ENCODE data around the gene PCBP4. TPM values are rescaled to one million over a fixed set of nuclear protein-coding genes. Genes with fewer than 3 reads are reported as not detected.
"Not testable (repeated sequence)": the region's sequence is repeated elsewhere in the genome, so short reads cannot be mapped to it uniquely, and the experiment has no call there.

The PCBP4 gene
- total RNA-seq, 1 experiment from 2014 or later: 37.0 TPM

GRCh38 chr3:51940648-51941462 is 26.4 kb downstream of the PCBP4 start:
- DNase-seq (ENCODE audit: low read depth): no peak

- no peak for DNase-seq (ENCODE audit: low read depth)
These were observed 28.4 kb downstream of the PCBP4 start for GRCh38 chr3:51938780-51939425.

DNA sequence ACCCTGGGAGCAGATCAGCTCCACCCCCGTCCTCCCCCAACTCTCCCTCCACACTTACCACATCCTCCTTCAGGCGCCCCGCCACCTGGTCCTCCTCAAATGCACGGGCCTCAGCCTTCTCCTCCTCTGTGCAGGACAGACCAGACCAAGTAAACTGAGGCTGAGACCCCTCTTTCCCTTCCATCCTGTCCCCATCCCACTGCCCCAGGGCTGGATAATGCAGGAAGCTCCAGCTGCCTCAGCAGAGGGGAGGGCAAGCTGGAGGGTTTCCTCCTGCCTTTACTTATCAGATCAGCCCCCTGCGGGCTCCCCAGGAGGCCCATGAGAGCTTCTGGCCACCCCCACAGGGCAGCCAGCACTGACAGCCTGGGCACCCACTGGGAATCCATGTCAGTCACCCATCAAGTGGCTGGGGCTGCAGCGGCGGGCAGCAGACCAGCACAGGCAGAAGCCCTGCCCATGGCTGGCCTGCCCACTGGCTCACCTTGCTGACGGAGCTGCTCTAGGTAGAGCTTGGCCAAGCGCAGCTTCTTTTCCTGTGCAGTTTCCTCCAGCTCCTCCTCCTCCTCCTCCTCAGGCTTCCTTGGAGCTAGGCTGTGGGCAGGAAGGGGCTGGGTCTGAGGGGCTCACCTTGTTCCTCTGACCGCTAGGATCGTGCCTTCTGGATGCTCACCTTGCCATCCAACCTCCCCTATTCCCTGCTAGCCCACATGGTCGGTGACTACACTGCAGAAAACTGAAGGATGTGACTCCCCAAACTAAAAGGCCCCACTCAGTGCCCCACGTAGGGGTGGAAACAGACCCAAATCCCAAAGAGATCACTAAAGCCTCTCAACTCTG is 29.4 kb downstream of the PCBP4 start:
- no peak for DNase-seq (ENCODE audit: low read depth)

DNA sequence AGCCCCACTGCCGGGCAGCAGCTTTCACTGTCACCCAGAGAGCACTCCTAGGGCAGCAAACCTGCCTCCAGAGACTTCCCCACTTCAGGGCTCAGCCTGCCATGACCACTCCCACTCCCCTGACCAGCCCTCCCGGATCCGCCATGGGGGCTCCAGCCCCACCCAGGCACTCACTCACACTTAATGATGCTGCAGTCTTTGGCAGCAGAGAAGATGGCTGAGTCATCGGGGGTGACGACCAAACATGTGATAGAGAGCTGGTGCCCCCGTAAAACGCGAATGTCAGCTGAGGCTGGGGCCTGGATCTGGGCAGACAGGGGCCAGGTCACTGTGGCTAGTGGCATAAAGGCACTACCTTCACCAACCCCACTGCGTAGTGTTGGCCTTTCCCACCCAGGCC is 30.2 kb downstream of the PCBP4 start:
- DNase-seq (ENCODE audit: low read depth): peak; percentile 52

DNA sequence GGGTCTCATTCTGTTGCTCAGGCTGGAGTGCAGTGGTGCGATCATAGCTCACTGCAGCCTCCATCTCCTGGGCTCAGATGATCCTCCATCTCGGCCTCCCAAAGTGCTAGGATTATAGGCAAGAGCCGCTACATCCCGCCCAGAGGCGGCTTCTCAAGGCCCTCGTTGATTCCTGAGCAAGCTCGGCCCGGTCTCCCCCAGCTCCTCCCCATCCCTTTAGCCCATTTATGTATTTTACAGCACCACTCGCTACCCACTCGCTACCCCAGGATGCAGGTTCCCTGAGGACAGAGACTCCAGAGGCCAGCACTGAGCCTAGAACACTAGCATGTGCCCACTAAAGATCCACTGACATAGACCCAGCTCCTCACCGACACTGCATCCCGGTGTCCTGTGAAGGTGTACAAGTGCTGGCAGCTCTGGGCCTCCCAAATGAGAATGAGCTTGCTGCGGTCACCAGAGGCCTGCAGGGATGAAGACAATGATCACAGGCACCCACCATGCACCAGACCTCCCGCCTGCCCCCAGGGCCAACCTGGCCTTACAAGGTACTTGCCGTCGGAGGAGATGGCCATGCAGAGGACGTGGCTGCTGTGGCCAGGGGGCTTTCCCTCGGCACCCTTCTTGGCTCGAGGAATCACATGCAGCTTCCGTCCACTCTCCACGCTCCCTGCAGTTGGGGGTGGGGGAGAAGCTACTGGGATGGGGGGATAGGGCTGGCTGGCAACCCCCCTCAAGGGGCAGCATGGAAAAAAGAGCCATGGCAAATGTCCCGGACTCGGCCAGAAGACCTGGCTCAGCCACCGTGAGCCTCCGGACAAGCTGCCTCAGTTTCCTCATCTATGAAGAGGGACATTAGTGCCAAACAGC is 31.1 kb downstream of the PCBP4 start:
- DNase-seq (ENCODE audit: low read depth): no peak

GRCh38 chr3:51934991-51935885 is 32.0 kb downstream of the PCBP4 start:
- DNase-seq (ENCODE audit: low read depth): no peak

GRCh38 chr3:51934139-51934850 is 33.0 kb downstream of the PCBP4 start:
- no peak for DNase-seq (ENCODE audit: low read depth)

DNA sequence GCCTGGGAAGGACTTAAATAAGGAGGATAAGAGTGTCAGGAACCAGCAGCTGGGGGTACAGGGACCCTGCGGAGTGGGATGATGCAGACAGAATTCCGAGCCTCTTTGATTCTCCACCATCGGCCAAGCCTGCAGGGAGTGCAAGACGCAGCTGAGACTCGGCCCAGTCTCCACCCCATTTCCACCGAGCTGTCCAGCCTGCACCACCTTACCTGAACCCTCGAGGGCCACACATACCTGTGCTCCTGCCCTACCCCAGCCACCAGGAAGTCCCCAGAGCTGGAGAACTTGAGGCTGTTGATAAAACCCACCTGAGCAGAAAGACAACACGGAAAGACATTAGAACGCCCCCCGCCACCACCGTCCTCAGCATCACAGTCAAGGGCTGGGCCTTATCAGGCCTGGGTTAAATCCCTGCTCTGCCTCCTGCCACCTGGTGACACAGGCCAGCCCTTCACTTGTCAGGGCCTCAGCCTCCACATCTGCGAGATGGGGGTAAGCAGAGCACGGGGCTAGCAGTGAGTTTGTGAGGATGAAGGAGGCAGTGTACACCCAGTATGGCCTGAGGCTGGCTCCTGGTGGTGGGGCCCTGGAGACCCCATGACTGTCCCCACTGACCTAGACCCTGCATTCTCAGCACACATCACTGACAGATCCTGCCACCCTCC is 33.6 kb downstream of the PCBP4 start:
- no peak for DNase-seq (ENCODE audit: low read depth)

DNA sequence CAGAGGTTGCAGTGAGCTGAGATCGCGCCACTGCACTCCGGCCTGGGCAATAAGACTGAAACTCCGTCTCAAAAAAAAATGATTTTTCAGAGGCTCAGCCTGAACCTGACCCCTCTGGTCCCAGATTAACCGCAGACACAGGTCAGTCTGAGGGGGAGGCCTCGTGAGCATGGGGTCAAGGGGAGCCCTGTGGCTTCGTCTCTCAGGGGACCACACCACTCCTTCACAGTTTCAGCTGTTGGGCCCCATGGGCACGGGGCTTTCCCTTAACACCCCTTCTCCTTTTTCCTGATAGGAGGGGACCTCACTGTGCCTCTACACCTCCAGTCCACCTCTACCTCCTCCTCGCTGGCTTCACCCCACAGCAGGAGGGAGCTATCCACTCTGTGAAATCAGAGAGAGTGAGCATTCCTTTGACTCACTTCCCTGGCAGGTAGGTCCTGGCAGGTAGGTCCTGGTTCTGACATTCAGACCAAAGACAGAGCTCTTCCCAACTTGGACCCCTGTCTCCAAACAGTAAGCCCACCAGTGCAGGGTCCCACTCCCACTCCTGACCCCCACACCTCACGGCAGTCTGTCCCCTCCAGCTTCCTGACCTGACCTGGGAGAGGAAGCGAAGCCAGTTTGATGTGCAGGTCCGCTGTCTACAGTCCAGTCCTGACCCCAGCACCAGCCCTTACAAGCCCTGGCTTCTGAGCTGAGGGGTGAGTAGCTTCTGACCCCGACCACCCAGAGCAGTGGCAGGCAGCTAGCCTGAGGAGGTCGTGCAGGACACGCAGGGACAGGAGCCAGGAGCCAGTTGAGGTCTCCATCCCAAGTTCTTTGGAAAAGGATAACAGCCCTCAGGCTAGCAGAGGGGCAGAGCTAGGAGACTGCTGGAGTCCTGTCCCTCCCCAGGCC is 34.5 kb downstream of the PCBP4 start:
- DNase-seq (ENCODE audit: low read depth): no peak

DNA sequence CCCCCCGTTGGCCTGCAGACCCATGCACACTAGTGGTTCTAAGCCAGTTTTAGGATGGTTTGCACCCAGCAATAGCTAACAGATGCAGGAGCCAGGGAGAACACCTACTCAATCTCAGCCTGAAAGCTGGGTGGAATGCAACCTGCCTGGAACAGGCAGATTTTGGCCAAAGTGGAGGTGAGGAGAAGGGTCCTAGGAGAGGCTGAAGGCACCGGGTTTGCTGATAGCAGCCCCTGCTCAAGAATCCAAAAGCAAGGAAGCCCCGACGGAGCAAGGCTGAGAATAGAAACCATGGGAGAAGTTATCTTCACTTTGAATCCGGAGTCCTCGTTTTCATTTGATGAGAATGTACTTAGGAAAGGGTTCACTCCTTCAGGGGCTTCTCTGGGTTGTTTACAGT is 35.5 kb downstream of the PCBP4 start:
- DNase-seq (ENCODE audit: low read depth): no peak

GRCh38 chr3:51930439-51930838 is 36.8 kb downstream of the PCBP4 start:
- DNase-seq (ENCODE audit: low read depth): no peak

- no peak for DNase-seq (ENCODE audit: low read depth)
These were observed 37.7 kb downstream of the PCBP4 start for GRCh38 chr3:51929420-51930003.

DNA sequence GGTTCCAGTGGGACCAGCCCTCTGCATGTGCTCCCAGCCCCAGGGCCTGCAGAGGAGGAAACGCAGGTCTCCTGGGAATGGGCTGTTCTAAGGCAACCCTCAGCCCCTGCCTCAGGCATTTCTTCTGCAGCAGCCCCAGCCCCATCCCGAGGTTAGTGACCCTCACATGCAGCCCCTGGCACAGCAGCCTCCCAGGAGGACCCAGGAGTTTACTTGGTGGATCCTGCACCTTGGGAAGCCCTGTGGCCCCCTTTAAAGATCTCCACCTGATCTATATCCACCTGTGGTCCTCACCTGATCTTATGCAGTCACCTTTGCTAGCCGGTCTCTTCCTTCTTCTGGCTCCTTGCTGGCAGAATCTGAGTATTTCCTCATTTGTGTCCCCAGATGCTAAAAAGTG is 38.3 kb downstream of the PCBP4 start:
- not testable (repeated sequence) for DNase-seq (ENCODE audit: low read depth)

GRCh38 chr3:51928438-51928837 is 38.8 kb downstream of the PCBP4 start:
- DNase-seq (ENCODE audit: low read depth): no peak

DNA sequence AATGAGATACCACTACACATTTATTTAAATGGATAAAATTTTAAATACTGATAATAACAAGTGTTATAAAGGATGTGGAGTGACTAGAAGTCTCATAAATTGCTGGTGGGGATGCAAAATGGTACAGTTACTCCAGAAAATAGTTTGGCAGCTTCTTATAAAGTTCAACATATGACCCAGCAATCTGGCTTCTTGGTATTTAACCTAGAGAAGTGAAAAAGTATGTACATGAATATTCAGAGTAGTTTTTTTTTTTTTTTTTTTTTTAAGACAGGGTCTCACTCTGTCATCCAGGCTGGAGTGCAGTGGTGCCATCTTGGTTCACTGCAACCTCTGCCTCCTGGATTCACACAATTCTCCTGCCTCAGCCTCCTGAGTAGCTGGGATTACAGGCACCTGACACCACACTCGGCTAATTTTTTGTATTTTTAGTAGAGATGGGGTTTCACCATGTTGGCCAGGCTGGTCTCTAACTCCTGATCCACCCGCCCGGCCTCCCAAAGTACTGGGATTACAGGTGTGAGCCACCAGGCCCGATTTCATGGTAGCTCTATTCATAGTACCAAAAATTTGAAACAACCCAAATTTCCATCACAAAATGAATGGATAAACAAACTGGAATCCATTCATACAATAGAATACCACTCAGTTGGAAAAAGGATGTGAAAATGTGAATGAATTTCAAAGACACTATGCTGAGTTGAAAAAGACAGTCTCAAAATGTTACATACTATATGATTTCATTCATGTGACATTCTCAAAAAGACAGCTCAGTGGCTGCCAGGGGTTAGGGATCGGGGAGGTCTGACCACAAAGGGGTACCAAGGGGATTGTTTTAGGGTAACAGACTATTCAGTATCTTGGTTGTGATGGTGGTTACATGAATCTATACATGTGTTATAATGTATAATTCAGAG is 39.9 kb downstream of the PCBP4 start:
- DNase-seq (ENCODE audit: low read depth): no peak

GRCh38 chr3:51921081-51921578 is 46.1 kb downstream of the PCBP4 start:
- DNase-seq (ENCODE audit: low read depth): no peak

All from Daoy (cell line).